HepG2 (cell line): ENCODE results near the gene DLL4. TPM values are rescaled to one million over a fixed set of nuclear protein-coding genes. Genes with fewer than 3 reads are reported as not detected.

Experiments used
- ATAC-seq: fragments of 200-7000 bp; cut with Tn5 transposase; 3 replicates; pipeline ENCODE4 v1.9.1; 2020; ENCODE audit warnings: mild to moderate bottlenecking, moderate library complexity
- BruUV-seq: library from RNA; stranded (reverse); fragments of 400-500 nt; replicated peaks from 2 replicates; lab custom pipeline; 2021; lab: Mats Ljungman, UMichigan
- CTCF ChIA-PET: fragments of 300-600 bp; formaldehyde crosslinking; extraction: SDS; loops from one replicate; lab custom pipeline; 2021; ENCODE audit warnings: low total read pairs, inconsistent platforms, low intra/inter-chr PET ratio; lab: Yijun Ruan, JAX
- POLR2A ChIA-PET: fragments of 350-600 bp; sonication (Branson Sonifier 250); formaldehyde crosslinking; loops from one replicate; lab custom pipeline; 2020; ENCODE audit warnings: antibody characterized with exemption, inconsistent platforms; lab: Yijun Ruan, JAX
- DNase-seq: peaks from one replicate; pipeline ENCODE4 v3.0.0-alpha.2; 2015; ENCODE audit warnings: low spot score
- FAIRE-seq: peaks from 3 replicates; lab custom pipeline; 2011; peaks lifted over from hg19 to GRCh38; lab: Jason Lieb, UNC
- H2AFZ ChIP-seq: one replicate; pipeline ENCODE4 v1.6.1; 2011; ENCODE audit warnings: low read length, inconsistent platforms
- H3K27ac ChIP-seq: fragments of 300-600 bp; 3 replicates; pipeline ENCODE4 v1.8.0; 2011; ENCODE audit warnings: mixed run types, mild to moderate bottlenecking, mixed read lengths, low read length, inconsistent platforms; ENCODE audit not compliant: insufficient read depth; ENCODE audit errors: extremely low read length
- H3K27me3 ChIP-seq, 2 experiments: fragments of 200-600 bp in 1 of 2; 2 replicates in 1 of 2; 3 replicates in 1 of 2; pipeline versions ENCODE4 v1.6.0 to v1.8.0; 2011; ENCODE audit warnings: low read length in 2 of 2, mild to moderate bottlenecking in 2 of 2, moderate library complexity in 2 of 2, inconsistent platforms in 1 of 2; ENCODE audit not compliant: insufficient read depth in 2 of 2, control insufficient read depth in 1 of 2
- H3K36me3 ChIP-seq, 2 experiments: fragments of 200-600 bp in 1 of 2; replicated peaks in 1 of 2; 2 replicates in 1 of 2; 3 replicates in 1 of 2; pipeline versions ENCODE4 v1.5.1 to v1.8.0; 2011; ENCODE audit warnings: low read length in 2 of 2, inconsistent platforms in 1 of 2; ENCODE audit not compliant: insufficient read depth in 2 of 2, control insufficient read depth in 1 of 2
- H3K4me1 ChIP-seq: 2 replicates; pipeline ENCODE4 v1.5.1; 2012; ENCODE audit warnings: low read length, inconsistent platforms; ENCODE audit not compliant: insufficient read depth
- H3K4me2 ChIP-seq: 2 replicates; pipeline ENCODE4 v1.6.0; 2011; ENCODE audit warnings: low read depth, low read length, inconsistent platforms
- H3K4me3 ChIP-seq, 3 experiments: fragments of 200-600 bp in 1 of 3; sonication (generic), shearing (Covaris generic) in 1 of 3; replicated peaks in 1 of 3; 2 replicates each; pipeline ENCODE4 v1.5.1; 2011 to 2016; ENCODE audit warnings: low read length in 3 of 3, inconsistent platforms in 2 of 3, low read depth in 2 of 3, mild to moderate bottlenecking in 2 of 3, control low read depth in 1 of 3, mixed read lengths in 1 of 3; ENCODE audit not compliant: insufficient read depth in 1 of 3
- H3K79me2 ChIP-seq: one replicate; pipeline ENCODE4 v1.6.1; 2011; ENCODE audit warnings: low read length, inconsistent platforms; ENCODE audit not compliant: insufficient read depth
- H3K9ac ChIP-seq: 2 replicates; pipeline ENCODE4 v1.6.0; 2011; ENCODE audit warnings: mild to moderate bottlenecking, low read depth, low read length, inconsistent platforms; ENCODE audit not compliant: insufficient read depth
- H3K9me3 ChIP-seq: 2 replicates; pipeline ENCODE4 v1.5.1; 2012; ENCODE audit warnings: mild to moderate bottlenecking, low read length
- H4K20me1 ChIP-seq: 2 replicates; pipeline ENCODE4 v1.6.0; 2011; ENCODE audit warnings: inconsistent platforms, mild to moderate bottlenecking, low read length, moderate library complexity; ENCODE audit not compliant: insufficient read depth
- STAT5B ChIP-seq: sonication (generic); formaldehyde crosslinking; IDR thresholded peaks from 2 replicates; pipeline ENCODE4 v1.4.0; 2020; ENCODE audit warnings: missing genetic modification reagents
- ZBTB20 ChIP-seq: sonication (generic); formaldehyde crosslinking; IDR thresholded peaks from 2 replicates; pipeline ENCODE4 v1.8.1; 2023; ENCODE audit warnings: missing genetic modification reagents, low read depth, mild to moderate bottlenecking, borderline replicate concordance
- ZBTB25 ChIP-seq: IDR thresholded peaks from 2 replicates; pipeline ENCODE4 v1.6.1; 2018; ENCODE audit warnings: missing genetic modification reagents
- ZC3H4 ChIP-seq: sonication (generic); formaldehyde crosslinking; IDR thresholded peaks from 2 replicates; pipeline ENCODE4 v1.4.0; 2020; ENCODE audit warnings: missing genetic modification reagents, borderline replicate concordance
- ZNF124 ChIP-seq: sonication (generic); formaldehyde crosslinking; IDR thresholded peaks from 2 replicates; pipeline ENCODE4 v1.4.0; 2020; ENCODE audit warnings: missing genetic modification reagents
- ZNF766 ChIP-seq: sonication (generic); formaldehyde crosslinking; IDR thresholded peaks from 2 replicates; pipeline ENCODE4 v1.5.0; 2020; ENCODE audit warnings: missing genetic modification reagents, borderline replicate concordance
- WGBS: methylation state at CpG from one replicate; pipeline ENCODE4 v1.1.6; 2017; ENCODE audit warnings: low lambda C conversion rate; 5-methylcytosine and 5-hydroxymethylcytosine counted together
- in situ Hi-C: cut with HindIII; loops from 2 replicates; pipeline ENCODE4 v1.10.0; 2017; ENCODE audit warnings: low pct_unique_long_range_greater_than_20kb; ENCODE audit not compliant: extremely low pct_ligation_motif_present
- intact Hi-C: fragments of 100-400 bp; cut with micrococcal nuclease; formaldehyde crosslinking; loops from one replicate; pipeline ENCODE4 v1.10.0; 2022; ENCODE audit not compliant: unreplicated experiment
- polyA plus RNA-seq, 8 experiments: library from polyadenylated mRNA; depleted of rRNA in 3 of 8; stranded (reverse) in 7 of 8; unstranded in 1 of 8; fragments of >200 nt; fragmentation: Illumina TruSeq in 4 of 8; extraction: Trizol in 4 of 8; gene quantifications; 2 replicates each; pipeline versions ENCODE4 v1.2.1 to v1.2.3, GENCODE V29; 2011 to 2016; ENCODE audit warnings: low read depth in 4 of 8, missing spikeins in 1 of 8, mixed read lengths in 1 of 8; ENCODE audit not compliant: insufficient read depth in 1 of 8
- total RNA-seq, 5 experiments: library from RNA; depleted of rRNA; stranded (reverse); fragments of >200 nt; fragmentation: Illumina TruSeq; extraction: Trizol; gene quantifications; 2 replicates each; pipeline ENCODE4 v1.2.3, GENCODE V29; 2016; ENCODE audit warnings: low read depth in 1 of 5
- TF ChIP-seq, protein P1 (sequence below): sonication (generic); formaldehyde crosslinking; IDR thresholded peaks from 2 replicates; pipeline ENCODE4 v1.4.0; 2020; ENCODE audit warnings: missing genetic modification reagents; ENCODE audit errors: not compliant biosample characterization

Gene DLL4
- total and polyA plus RNA-seq, 2 of the 13 experiments (the other 11 are each of a cell fraction or from before 2014, with no cell fraction given), result 0.20 to 0.25 TPM

GRCh38 chr15:40955930-40956540 is 26.9 kb downstream of the DLL4 start:
- H3K79me2 ChIP-seq, result no peaks in the 10 kb centered on the region
- 0% methylated on average over 1 of the region's 3 CpGs for WGBS
- no peak overlapping the region for H2AFZ ChIP-seq
- no peak overlapping the region for H3K4me3 ChIP-seq
- peak; percentile 10; the same call in 1 of the 3 replicates for ATAC-seq
- no peak for DNase-seq
- H3K27ac ChIP-seq, result no peak overlapping the region
- no TSS peak for BruUV-seq
- TF ChIP-seq ZNF124 (CRISPR knock-in tag), result no peak
- POLR2A ChIA-PET, result interaction anchor here (1.0 kb wide), 1 partner anchor 15 kb away, joined by 3 read pairs; no protein-coding TSS in a partner anchor
- 0 out of 2 replicates have a peak, but pooled peaks cover 9% of the 10 kb centered on the region for H3K4me1 ChIP-seq
- peaks cover 14 to 61% of the 10 kb centered on the region in 2 experiments; a peak in 4 of 5 replicates for H3K27me3 ChIP-seq
- CTCF ChIA-PET, result no interaction called here
- in situ Hi-C loops, result no loop called here
- no peaks in the 10 kb centered on the region for H4K20me1 ChIP-seq
- H3K9me3 ChIP-seq, result no peaks in the 10 kb centered on the region
- H3K9ac ChIP-seq, result no peak overlapping the region
- H3K4me2 ChIP-seq, result no peak overlapping the region
- no peaks in the 10 kb centered on the region for H3K36me3 ChIP-seq
- FAIRE-seq, result no peak
- intact Hi-C loops, result no loop called here

- Histone ChIP-seq H3K9ac (no peak overlapping the region), H2AFZ (no peak overlapping the region), H4K20me1 (no peaks in the 10 kb centered on the region), H3K27ac (no peak overlapping the region), H3K9me3 (no peaks in the 10 kb centered on the region), H3K4me2 (no peak overlapping the region)
- CTCF ChIA-PET, result no interaction called here
- intact Hi-C loops, result no loop called here
- DNase-seq (no peak), ATAC-seq (no peak)
- no TSS peak for BruUV-seq
- POLR2A ChIA-PET, result interaction anchor here (1.0 kb wide), 1 partner anchor 16 kb away, joined by 3 read pairs; no protein-coding TSS in a partner anchor
- TF ChIP-seq ZBTB20 (no peak), ZC3H4 (CRISPR knock-in tag) (no peak), STAT5B (CRISPR knock-in tag) (no peak), ZNF766 (CRISPR knock-in tag) (no peak), ZBTB25 (CRISPR knock-in tag) (no peak)
- TF ChIP-seq, protein P1, sequence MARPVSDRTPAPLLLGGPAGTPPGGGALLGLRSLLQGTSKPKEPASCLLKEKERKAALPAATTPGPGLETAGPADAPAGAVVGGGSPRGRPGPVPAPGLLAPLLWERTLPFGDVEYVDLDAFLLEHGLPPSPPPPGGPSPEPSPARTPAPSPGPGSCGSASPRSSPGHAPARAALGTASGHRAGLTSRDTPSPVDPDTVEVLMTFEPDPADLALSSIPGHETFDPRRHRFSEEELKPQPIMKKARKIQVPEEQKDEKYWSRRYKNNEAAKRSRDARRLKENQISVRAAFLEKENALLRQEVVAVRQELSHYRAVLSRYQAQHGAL (CRISPR knock-in tag), result no peak
- TF ChIP-seq, all 625 proteins: peak for 0
- Histone ChIP-seq H3K27me3 (peaks cover 14 to 59% of the 10 kb centered on the region in 2 experiments; a peak in 4 of 5 replicates), H3K4me3 (no peak overlapping the region), H3K36me3 (no peaks in the 10 kb centered on the region), H3K79me2 (no peaks in the 10 kb centered on the region), H3K4me1 (0 out of 2 replicates have a peak, but pooled peaks cover 9% of the 10 kb centered on the region)
- FAIRE-seq, result no peak
- in situ Hi-C loops, result no loop called here
- WGBS, result 50% methylated on average over 1 of the region's 3 CpGs
Measured at GRCh38 chr15:40956541-40956982, 27.4 kb downstream of the DLL4 start.
